ENCODE data around the gene ASIC4. TPM values are rescaled to one million over a fixed set of nuclear protein-coding genes. Genes with fewer than 3 reads are reported as not detected.

ASIC4 gene
- polyA plus RNA-seq, 1 donor (not counting 4 experiments of a cell fraction or from before 2014, with no cell fraction given): not detected

DNA sequence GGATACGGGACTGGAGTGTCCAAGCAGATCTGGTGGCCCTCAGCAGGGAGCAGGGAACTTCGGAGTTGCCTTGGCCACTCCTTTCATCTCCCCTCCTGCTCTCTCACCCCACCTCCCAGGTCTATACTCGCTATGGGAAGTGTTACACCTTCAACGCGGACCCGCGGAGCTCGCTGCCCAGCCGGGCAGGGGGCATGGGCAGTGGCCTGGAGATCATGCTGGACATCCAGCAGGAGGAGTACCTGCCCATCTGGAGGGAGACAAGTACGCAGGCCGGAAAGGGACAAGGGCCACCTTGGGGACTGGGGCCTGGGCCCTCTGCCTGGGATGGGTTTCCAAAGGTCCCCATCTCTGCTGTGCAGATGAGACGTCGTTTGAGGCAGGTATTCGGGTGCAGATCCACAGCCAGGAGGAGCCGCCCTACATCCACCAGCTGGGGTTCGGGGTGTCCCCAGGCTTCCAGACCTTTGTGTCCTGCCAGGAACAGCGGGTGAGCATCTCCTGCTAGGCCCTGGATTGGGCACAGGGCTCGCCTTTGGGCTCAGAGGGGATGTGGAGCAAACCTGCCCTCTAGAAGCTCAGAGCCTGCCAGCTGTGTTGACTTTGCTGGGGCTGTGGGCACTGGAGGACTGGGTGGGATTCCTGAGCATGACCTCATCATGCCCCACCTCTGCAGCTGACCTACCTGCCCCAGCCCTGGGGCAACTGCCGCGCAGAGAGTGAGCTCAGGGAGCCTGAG, 17.5 kb downstream of the ASIC4 start:
- no peak for DNase-seq (ENCODE audit: low read depth, low spot score)
- H2AFZ ChIP-seq (ENCODE audit: control insufficient read depth, low read length): no peak overlapping the region
- FAIRE-seq: no peak
- H3K4me3 ChIP-seq (ENCODE audit: control insufficient read depth in 2 of 3, extremely low read depth in 1 of 3, insufficient read depth in 2 of 3, low read depth in 1 of 3, low read length in 3 of 3): no peak overlapping the region
- no peaks in the 10 kb centered on the region for H3K79me2 ChIP-seq (ENCODE audit: control insufficient read depth, insufficient read depth, low read length)
- no peaks in the 10 kb centered on the region for H4K20me1 ChIP-seq (ENCODE audit: control insufficient read depth, extremely low read depth, insufficient read depth, low read length)
- H3K36me3 ChIP-seq (ENCODE audit: control insufficient read depth in 2 of 2, extremely low read depth in 1 of 2, insufficient read depth in 2 of 2, low read length in 2 of 2): no peaks in the 10 kb centered on the region
- dilution Hi-C loops (cut with MboI; ENCODE audit: extremely low pct_ligation_motif_present, low sequenced_read_pairs): no loop called here
- no peak overlapping the region for H3K27ac ChIP-seq (ENCODE audit: control insufficient read depth, insufficient read depth, low read length)
- no peaks in the 10 kb centered on the region for H3K4me1 ChIP-seq (ENCODE audit: control insufficient read depth, extremely low read depth, insufficient read depth, low read length)
- H3K27me3 ChIP-seq (ENCODE audit: control insufficient read depth, extremely low read depth, insufficient read depth, low read length): peaks cover 35% of the 10 kb centered on the region
- no peak overlapping the region for H3K4me2 ChIP-seq (ENCODE audit: control insufficient read depth, extremely low read depth, insufficient read depth, low read depth, low read length)
- TF ChIP-seq, protein P1, sequence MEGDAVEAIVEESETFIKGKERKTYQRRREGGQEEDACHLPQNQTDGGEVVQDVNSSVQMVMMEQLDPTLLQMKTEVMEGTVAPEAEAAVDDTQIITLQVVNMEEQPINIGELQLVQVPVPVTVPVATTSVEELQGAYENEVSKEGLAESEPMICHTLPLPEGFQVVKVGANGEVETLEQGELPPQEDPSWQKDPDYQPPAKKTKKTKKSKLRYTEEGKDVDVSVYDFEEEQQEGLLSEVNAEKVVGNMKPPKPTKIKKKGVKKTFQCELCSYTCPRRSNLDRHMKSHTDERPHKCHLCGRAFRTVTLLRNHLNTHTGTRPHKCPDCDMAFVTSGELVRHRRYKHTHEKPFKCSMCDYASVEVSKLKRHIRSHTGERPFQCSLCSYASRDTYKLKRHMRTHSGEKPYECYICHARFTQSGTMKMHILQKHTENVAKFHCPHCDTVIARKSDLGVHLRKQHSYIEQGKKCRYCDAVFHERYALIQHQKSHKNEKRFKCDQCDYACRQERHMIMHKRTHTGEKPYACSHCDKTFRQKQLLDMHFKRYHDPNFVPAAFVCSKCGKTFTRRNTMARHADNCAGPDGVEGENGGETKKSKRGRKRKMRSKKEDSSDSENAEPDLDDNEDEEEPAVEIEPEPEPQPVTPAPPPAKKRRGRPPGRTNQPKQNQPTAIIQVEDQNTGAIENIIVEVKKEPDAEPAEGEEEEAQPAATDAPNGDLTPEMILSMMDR (optimal IDR thresholded peaks at IDR 0.05 in 1 of 3, IDR thresholded peaks at IDR 0.05 in 1 of 3, conservative IDR thresholded peaks at IDR 0.05 in 1 of 3; ENCODE audit: extremely low read depth in 1 of 3, insufficient read depth in 2 of 3, low read length in 3 of 3): no peak
- no peak for TF ChIP-seq EZH2 (IDR thresholded peaks at IDR 0.05; ENCODE audit: low read length)
- H3K9me3 ChIP-seq (ENCODE audit: control insufficient read depth, low read depth, low read length): no peaks in the 10 kb centered on the region
- H3K9ac ChIP-seq (ENCODE audit: control insufficient read depth, extremely low read depth, insufficient read depth, low read length): no peak overlapping the region
- no peaks in the 10 kb centered on the region for H3K9me1 ChIP-seq (ENCODE audit: control insufficient read depth, extremely low read depth, insufficient read depth, low read length)

GRCh38 chr2:219532378-219532649, 18.0 kb downstream of the ASIC4 start:
- no peaks in the 10 kb centered on the region for H3K79me2 ChIP-seq (ENCODE audit: control insufficient read depth, insufficient read depth, low read length)
- DNase-seq (ENCODE audit: low read depth, low spot score): no peak
- TF ChIP-seq EZH2 (IDR thresholded peaks at IDR 0.05; ENCODE audit: low read length): no peak
- TF ChIP-seq, protein P1 (optimal IDR thresholded peaks at IDR 0.05 in 1 of 3, IDR thresholded peaks at IDR 0.05 in 1 of 3, conservative IDR thresholded peaks at IDR 0.05 in 1 of 3; ENCODE audit: extremely low read depth in 1 of 3, insufficient read depth in 2 of 3, low read length in 3 of 3): no peak
- dilution Hi-C loops (cut with MboI; ENCODE audit: extremely low pct_ligation_motif_present, low sequenced_read_pairs): no loop called here
- FAIRE-seq: no peak
- H3K4me1 ChIP-seq (ENCODE audit: control insufficient read depth, extremely low read depth, insufficient read depth, low read length): peaks cover 2% of the 10 kb centered on the region
- no peak overlapping the region for H2AFZ ChIP-seq (ENCODE audit: control insufficient read depth, low read length)
- H3K27me3 ChIP-seq (ENCODE audit: control insufficient read depth, extremely low read depth, insufficient read depth, low read length): peaks cover 30% of the 10 kb centered on the region
- H4K20me1 ChIP-seq (ENCODE audit: control insufficient read depth, extremely low read depth, insufficient read depth, low read length): no peaks in the 10 kb centered on the region
- no peaks in the 10 kb centered on the region for H3K9me1 ChIP-seq (ENCODE audit: control insufficient read depth, extremely low read depth, insufficient read depth, low read length)
- H3K9me3 ChIP-seq (ENCODE audit: control insufficient read depth, low read depth, low read length): no peaks in the 10 kb centered on the region
- H3K4me3 ChIP-seq (ENCODE audit: control insufficient read depth in 2 of 3, extremely low read depth in 1 of 3, insufficient read depth in 2 of 3, low read depth in 1 of 3, low read length in 3 of 3): no peak overlapping the region
- no peak overlapping the region for H3K4me2 ChIP-seq (ENCODE audit: control insufficient read depth, extremely low read depth, insufficient read depth, low read depth, low read length)
- no peak overlapping the region for H3K9ac ChIP-seq (ENCODE audit: control insufficient read depth, extremely low read depth, insufficient read depth, low read length)
- H3K36me3 ChIP-seq (ENCODE audit: control insufficient read depth in 2 of 2, extremely low read depth in 1 of 2, insufficient read depth in 2 of 2, low read length in 2 of 2): no peaks in the 10 kb centered on the region
- no peak overlapping the region for H3K27ac ChIP-seq (ENCODE audit: control insufficient read depth, insufficient read depth, low read length)
